ENCODE data around the gene FMO1. TPM values are rescaled to one million over a fixed set of nuclear protein-coding genes. Genes with fewer than 3 reads are reported as not detected.

FMO1 gene
- total and polyA plus RNA-seq, 10 of the 15 experiments (the other 5 are each of a cell fraction or from before 2014, with no cell fraction given) = not detected

- TF ChIP-seq CUX1 (IDR thresholded peaks at IDR 0.05; ENCODE audit: insufficient replicate concordance, low read depth, low read length) (no peak), RFX5 (IDR thresholded peaks at IDR 0.05; ENCODE audit: low read depth, low read length) (no peak), NKRF (conservative IDR thresholded peaks at IDR 0.05) (no peak), YBX1 (IDR thresholded peaks at IDR 0.05) (no peak), ZBTB33 (IDR thresholded peaks at IDR 0.05) (no peak), PAX5 (IDR thresholded peaks at IDR 0.05; ENCODE audit: borderline replicate concordance, low read depth, low read length) (no peak), ZBED1 (IDR thresholded peaks at IDR 0.05; ENCODE audit: borderline replicate concordance) (no peak)
Observed at GRCh38 chr1:171210355-171210754, 37.9 kb upstream of the FMO1 start (continued).
